ENCODE data around the gene RARG.

Gene RARG

DNA sequence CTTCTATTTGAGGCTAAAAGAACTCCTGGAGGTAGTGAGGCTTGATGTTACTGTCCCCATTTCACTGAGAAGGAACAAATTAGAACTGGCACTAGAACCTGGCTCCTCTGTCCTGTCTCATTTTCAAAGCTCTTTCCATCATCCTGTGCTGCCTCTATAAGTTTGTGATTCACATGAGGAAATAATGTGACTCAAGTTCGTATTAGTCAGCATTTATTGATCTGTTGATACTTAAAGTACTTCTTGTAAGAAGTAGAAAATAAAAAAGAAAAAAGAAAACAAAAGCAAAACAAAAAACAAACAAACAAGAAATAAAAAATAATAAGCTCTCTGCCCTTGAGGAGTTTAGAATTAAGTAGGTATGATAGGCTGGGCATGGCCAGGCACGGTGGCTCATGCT is 33.8 kb upstream of the RARG start:
- no peak for TF ChIP-seq CREB5 (CRISPR knock-in tag; IDR thresholded peaks at IDR 0.05; ENCODE audit: low read depth)
- TF ChIP-seq RARB (CRISPR knock-in tag; IDR thresholded peaks at IDR 0.05), result no peak
- TF ChIP-seq, protein P1, sequence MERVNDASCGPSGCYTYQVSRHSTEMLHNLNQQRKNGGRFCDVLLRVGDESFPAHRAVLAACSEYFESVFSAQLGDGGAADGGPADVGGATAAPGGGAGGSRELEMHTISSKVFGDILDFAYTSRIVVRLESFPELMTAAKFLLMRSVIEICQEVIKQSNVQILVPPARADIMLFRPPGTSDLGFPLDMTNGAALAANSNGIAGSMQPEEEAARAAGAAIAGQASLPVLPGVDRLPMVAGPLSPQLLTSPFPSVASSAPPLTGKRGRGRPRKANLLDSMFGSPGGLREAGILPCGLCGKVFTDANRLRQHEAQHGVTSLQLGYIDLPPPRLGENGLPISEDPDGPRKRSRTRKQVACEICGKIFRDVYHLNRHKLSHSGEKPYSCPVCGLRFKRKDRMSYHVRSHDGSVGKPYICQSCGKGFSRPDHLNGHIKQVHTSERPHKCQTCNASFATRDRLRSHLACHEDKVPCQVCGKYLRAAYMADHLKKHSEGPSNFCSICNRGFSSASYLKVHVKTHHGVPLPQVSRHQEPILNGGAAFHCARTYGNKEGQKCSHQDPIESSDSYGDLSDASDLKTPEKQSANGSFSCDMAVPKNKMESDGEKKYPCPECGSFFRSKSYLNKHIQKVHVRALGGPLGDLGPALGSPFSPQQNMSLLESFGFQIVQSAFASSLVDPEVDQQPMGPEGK (CRISPR knock-in tag; IDR thresholded peaks at IDR 0.05; ENCODE audit: borderline replicate concordance), result no peak
- no peak for TF ChIP-seq ARNTL (CRISPR knock-in tag; IDR thresholded peaks at IDR 0.05; ENCODE audit: borderline replicate concordance, low read depth)
- TF ChIP-seq, protein P2, sequence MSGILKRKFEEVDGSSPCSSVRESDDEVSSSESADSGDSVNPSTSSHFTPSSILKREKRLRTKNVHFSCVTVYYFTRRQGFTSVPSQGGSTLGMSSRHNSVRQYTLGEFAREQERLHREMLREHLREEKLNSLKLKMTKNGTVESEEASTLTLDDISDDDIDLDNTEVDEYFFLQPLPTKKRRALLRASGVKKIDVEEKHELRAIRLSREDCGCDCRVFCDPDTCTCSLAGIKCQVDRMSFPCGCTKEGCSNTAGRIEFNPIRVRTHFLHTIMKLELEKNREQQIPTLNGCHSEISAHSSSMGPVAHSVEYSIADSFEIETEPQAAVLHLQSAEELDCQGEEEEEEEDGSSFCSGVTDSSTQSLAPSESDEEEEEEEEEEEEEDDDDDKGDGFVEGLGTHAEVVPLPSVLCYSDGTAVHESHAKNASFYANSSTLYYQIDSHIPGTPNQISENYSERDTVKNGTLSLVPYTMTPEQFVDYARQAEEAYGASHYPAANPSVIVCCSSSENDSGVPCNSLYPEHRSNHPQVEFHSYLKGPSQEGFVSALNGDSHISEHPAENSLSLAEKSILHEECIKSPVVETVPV (CRISPR knock-in tag; IDR thresholded peaks at IDR 0.05), result no peak
- no peak for TF ChIP-seq PPARA (CRISPR knock-in tag; IDR thresholded peaks at IDR 0.05; ENCODE audit: borderline replicate concordance)
- TF ChIP-seq TCF4 (CRISPR knock-in tag; IDR thresholded peaks at IDR 0.05; ENCODE audit: borderline replicate concordance), result no peak
- TF ChIP-seq CSDC2 (CRISPR knock-in tag; IDR thresholded peaks at IDR 0.05), result no peak
- TF ChIP-seq ESRRG (CRISPR knock-in tag; IDR thresholded peaks at IDR 0.05), result no peak
- TF ChIP-seq TSHZ2 (CRISPR knock-in tag; IDR thresholded peaks at IDR 0.05), result no peak
- TF ChIP-seq BACH2 (CRISPR knock-in tag; IDR thresholded peaks at IDR 0.05; ENCODE audit: borderline replicate concordance), result no peak
- TF ChIP-seq SNAI2 (CRISPR knock-in tag; IDR thresholded peaks at IDR 0.05), result no peak
- no peak for ATAC-seq

DNA sequence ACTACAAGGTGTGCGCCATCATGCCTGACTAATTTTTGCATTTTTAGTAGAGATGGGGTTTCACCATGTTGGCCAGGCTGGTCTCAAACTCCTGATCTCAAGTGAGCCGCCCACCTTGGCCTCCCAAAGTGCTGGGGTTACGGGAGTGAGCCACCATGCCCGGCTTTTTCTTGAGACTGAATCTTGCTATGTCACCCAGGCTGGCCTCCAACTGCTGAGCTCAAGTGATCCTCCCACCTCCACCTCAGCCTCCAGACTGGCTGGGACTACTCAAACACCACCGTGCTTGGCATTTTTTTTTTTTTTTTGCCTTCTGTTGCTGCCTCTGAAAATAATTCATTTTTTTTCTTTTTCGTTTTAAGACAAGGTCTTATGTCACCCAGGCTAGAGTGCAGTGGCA is 27.9 kb upstream of the RARG start:
- no peak for ATAC-seq
- TF ChIP-seq, protein P1 (CRISPR knock-in tag; IDR thresholded peaks at IDR 0.05; ENCODE audit: borderline replicate concordance), result no peak
- no peak for TF ChIP-seq ZNF565 (CRISPR knock-in tag; conservative IDR thresholded peaks at IDR 0.05; ENCODE audit: low read depth)

DNA sequence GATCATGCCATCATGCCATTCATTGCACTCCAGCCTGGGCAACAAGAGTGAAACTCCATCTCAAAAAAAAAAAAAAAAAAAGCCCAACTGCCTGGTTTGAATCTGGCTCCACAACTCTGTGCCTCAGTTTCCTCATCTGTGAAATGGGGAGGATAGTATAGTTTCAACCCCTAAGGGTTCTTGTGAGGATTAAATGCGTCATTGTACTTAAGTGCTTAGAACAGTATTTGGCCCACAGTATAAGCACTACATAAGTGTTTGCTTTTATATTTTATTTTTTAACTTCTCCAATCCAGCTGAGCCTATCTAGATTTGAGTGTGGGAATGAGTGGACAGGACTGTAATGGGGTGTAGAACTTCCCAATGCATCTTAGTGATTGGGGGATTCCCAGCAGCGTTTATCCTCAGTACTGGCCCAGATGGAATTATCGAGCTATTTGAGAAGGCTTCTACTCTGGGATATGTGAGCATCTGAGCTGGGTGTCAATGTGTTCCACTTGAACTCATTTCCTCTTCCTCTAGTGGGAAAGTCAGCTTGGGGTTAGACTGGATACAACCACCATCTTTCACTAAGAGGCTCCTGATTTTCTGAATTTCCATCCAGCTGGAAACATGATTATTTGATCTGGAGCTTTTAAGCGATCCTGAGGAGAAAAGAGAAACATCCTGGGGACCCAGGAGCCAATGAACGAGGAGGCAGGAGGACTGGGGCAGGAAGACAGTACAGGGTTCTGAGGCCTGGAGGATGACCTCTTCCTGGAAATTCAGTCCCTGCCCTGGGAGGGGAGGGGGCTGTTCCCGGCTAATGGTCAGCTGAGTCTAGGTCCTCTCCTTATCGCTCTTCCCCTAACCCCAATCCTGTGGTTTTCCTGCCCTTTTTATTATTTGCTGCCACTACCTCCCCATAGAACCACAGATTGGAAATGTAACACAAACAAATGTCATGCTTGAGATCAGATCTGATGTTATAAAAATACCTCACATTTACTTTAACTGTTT is 26.8 kb upstream of the RARG start:
- no peak for ATAC-seq
- TF ChIP-seq PPARA (CRISPR knock-in tag; IDR thresholded peaks at IDR 0.05; ENCODE audit: borderline replicate concordance) (no peak), ZNF565 (CRISPR knock-in tag; conservative IDR thresholded peaks at IDR 0.05; ENCODE audit: low read depth) (no peak), POU6F1 (CRISPR knock-in tag; IDR thresholded peaks at IDR 0.05; ENCODE audit: borderline replicate concordance, low read depth) (no peak), ZC3H10 (CRISPR knock-in tag; IDR thresholded peaks at IDR 0.05) (no peak), TOX (CRISPR knock-in tag; IDR thresholded peaks at IDR 0.05; ENCODE audit: borderline replicate concordance) (no peak), GLIS3 (CRISPR knock-in tag; IDR thresholded peaks at IDR 0.05) (no peak), CREB5 (CRISPR knock-in tag; IDR thresholded peaks at IDR 0.05; ENCODE audit: low read depth) (no peak), TCF4 (CRISPR knock-in tag; IDR thresholded peaks at IDR 0.05; ENCODE audit: borderline replicate concordance) (no peak), ZFP30 (CRISPR knock-in tag; IDR thresholded peaks at IDR 0.05) (no peak), OSR1 (CRISPR knock-in tag; IDR thresholded peaks at IDR 0.05) (no peak), RARB (CRISPR knock-in tag; IDR thresholded peaks at IDR 0.05) (no peak), SNAI2 (CRISPR knock-in tag; IDR thresholded peaks at IDR 0.05) (no peak), ESRRG (CRISPR knock-in tag; IDR thresholded peaks at IDR 0.05) (no peak)
- TF ChIP-seq, protein P2 (CRISPR knock-in tag; IDR thresholded peaks at IDR 0.05), result no peak

Data from SK-N-SH treated with all-trans-retinoic acid at 6 μM for 48 hours (cell line).